Spleen (tissue), 7 donors: ENCODE data around the gene PRKCD.

Experiments
- POLR2A ChIP-seq, 3 donors: fragments of 450-650 bp; IDR thresholded peaks; one replicate each; pipeline ENCODE4 v1.5.1; 2017; ENCODE audit warnings: antibody characterized with exemption in 3 of 3, mild to moderate bottlenecking in 1 of 3
- POLR2AphosphoS5 ChIP-seq, 3 donors: sonication (generic); formaldehyde crosslinking; IDR thresholded peaks; one replicate each; pipeline ENCODE4 v1.5.1; 2017; ENCODE audit warnings: antibody characterized with exemption in 3 of 3
- TF ChIP-seq, protein P1 (sequence below), 11 experiments: fragments of 200-600 bp in 7 of 11; fragments of 450-650 bp in 4 of 11; sonication (generic) in 4 of 11; IDR thresholded peaks in 8 of 11; conservative IDR thresholded peaks in 3 of 11; 1 replicate in 7 of 11; 2 replicates in 4 of 11; pipeline versions ENCODE4 v1.4.0 to v1.8.0; 2016 to 2021; ENCODE audit warnings: antibody characterized with exemption in 11 of 11, inconsistent platforms in 4 of 11, mild to moderate bottlenecking in 1 of 11
- donor health status: DM: no; HTN: no; CAD: no; lungs with moderate emphysema.
- donor health status: DM: no; HTN: no; CAD: no.
- donor health status: DM: no; HTN: no; CAD: no.

DNA sequence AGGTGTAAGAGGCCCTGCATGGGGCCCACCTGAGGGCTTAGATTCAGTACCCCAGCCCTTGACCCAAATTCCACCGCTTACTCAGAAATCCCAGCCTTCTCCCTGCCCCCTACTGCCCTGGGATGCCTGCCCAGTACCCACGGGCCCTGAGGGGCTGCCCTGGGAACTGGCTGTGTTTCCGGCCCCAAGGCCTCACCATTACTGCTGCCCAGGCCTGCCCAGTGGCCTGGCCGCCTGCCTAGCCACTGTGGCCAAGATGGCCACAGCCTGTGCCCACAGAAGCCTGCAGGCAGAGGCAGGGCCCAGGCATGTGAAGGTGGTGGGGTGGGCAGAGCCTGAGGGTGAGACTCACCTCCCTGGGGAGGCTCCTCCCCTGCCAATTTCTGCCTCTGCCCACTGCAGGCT lies 6.1 kb upstream of the PRKCD start:
- TF ChIP-seq, protein P1, sequence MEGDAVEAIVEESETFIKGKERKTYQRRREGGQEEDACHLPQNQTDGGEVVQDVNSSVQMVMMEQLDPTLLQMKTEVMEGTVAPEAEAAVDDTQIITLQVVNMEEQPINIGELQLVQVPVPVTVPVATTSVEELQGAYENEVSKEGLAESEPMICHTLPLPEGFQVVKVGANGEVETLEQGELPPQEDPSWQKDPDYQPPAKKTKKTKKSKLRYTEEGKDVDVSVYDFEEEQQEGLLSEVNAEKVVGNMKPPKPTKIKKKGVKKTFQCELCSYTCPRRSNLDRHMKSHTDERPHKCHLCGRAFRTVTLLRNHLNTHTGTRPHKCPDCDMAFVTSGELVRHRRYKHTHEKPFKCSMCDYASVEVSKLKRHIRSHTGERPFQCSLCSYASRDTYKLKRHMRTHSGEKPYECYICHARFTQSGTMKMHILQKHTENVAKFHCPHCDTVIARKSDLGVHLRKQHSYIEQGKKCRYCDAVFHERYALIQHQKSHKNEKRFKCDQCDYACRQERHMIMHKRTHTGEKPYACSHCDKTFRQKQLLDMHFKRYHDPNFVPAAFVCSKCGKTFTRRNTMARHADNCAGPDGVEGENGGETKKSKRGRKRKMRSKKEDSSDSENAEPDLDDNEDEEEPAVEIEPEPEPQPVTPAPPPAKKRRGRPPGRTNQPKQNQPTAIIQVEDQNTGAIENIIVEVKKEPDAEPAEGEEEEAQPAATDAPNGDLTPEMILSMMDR (IDR thresholded peaks at IDR 0.05 in 8 of 11, conservative IDR thresholded peaks at IDR 0.05 in 3 of 11): no peak
- no peak for TF ChIP-seq POLR2AphosphoS5 (IDR thresholded peaks at IDR 0.05)
- TF ChIP-seq POLR2A (IDR thresholded peaks at IDR 0.05): no peak
